GM23338 (cell line): ENCODE data around the gene ZNF385B. TPM values are rescaled to one million over a fixed set of nuclear protein-coding genes. Genes with fewer than 3 reads are reported as not detected.

ENCODE experiments used
- ATAC-seq: fragments of 200-7000 bp; cut with Tn5 transposase; 3 replicates; pipeline ENCODE4 v1.9.1; 2020
- DNase-seq: peaks from one replicate; pipeline ENCODE4 v3.0.0-alpha.2; 2015; ENCODE audit warnings: low spot score
- H2AFZ ChIP-seq: fragments of 200-600 bp; sonication (generic); 2 replicates; pipeline ENCODE4 v1.8.0; 2016; ENCODE audit warnings: antibody characterized with exemption, mild to moderate bottlenecking, moderate library complexity
- H3F3A ChIP-seq: fragments of 200-600 bp; sonication (generic); replicated peaks from 2 replicates; pipeline ENCODE4 v1.8.0; 2017; ENCODE audit warnings: antibody characterized with exemption, mixed run types, low read depth
- H3K27ac ChIP-seq: fragments of 200-600 bp; sonication (generic); 2 replicates; pipeline ENCODE4 v1.6.1; 2016; ENCODE audit warnings: low read depth
- H3K27me3 ChIP-seq: fragments of 200-600 bp; sonication (generic); 2 replicates; pipeline ENCODE4 v1.8.0; 2016; ENCODE audit warnings: mild to moderate bottlenecking, mixed run types, moderate library complexity; ENCODE audit not compliant: insufficient read depth
- H3K36me3 ChIP-seq: fragments of 200-600 bp; sonication (generic); 2 replicates; pipeline ENCODE4 v1.8.0; 2016; ENCODE audit warnings: mild to moderate bottlenecking; ENCODE audit not compliant: insufficient read depth
- H3K4me1 ChIP-seq: fragments of 200-600 bp; sonication (generic); 2 replicates; pipeline ENCODE4 v1.8.0; 2016; ENCODE audit warnings: mild to moderate bottlenecking, moderate library complexity; ENCODE audit not compliant: insufficient read depth
- H3K4me2 ChIP-seq: fragments of 200-600 bp; sonication (generic); 2 replicates; pipeline ENCODE4 v1.7.1; 2017; ENCODE audit warnings: mixed run types
- H3K4me3 ChIP-seq: fragments of 200-600 bp; sonication (generic); 2 replicates; pipeline ENCODE4 v1.6.1; 2016; ENCODE audit warnings: mixed run types
- H3K79me2 ChIP-seq: fragments of 200-600 bp; sonication (generic); replicated peaks from 2 replicates; pipeline ENCODE4 v1.8.0; 2017; ENCODE audit warnings: mild to moderate bottlenecking; ENCODE audit not compliant: insufficient read depth
- H3K9me2 ChIP-seq: fragments of 200-600 bp; sonication (generic); 2 replicates; pipeline ENCODE4 v1.8.0; 2017; ENCODE audit not compliant: insufficient read depth
- H4K20me1 ChIP-seq: fragments of 200-600 bp; sonication (generic); replicated peaks from 2 replicates; pipeline ENCODE4 v1.8.0; 2017; ENCODE audit warnings: mild to moderate bottlenecking; ENCODE audit not compliant: insufficient read depth
- H3K27ac Mint-ChIP-seq: 2 replicates; pipeline ENCODE4 v1.8.0; 2020; ENCODE audit warnings: inconsistent platforms, mild to moderate bottlenecking, moderate library complexity, mixed read lengths
- H3K27me3 Mint-ChIP-seq: 3 replicates; pipeline ENCODE4 v1.8.0; 2022; ENCODE audit warnings: low read depth, mild to moderate bottlenecking, moderate library complexity, mixed read lengths, inconsistent platforms; ENCODE audit not compliant: insufficient read depth, poor library complexity
- H3K36me3 Mint-ChIP-seq: 3 replicates; pipeline ENCODE4 v1.8.0; 2021; ENCODE audit warnings: low read depth, mild to moderate bottlenecking, inconsistent platforms, moderate library complexity, mixed read lengths
- H3K4me1 Mint-ChIP-seq: 3 replicates; pipeline ENCODE4 v1.8.0; 2020; ENCODE audit warnings: mild to moderate bottlenecking, inconsistent platforms, mixed read lengths
- H3K4me3 Mint-ChIP-seq: 3 replicates; pipeline ENCODE4 v1.8.0; 2021; ENCODE audit warnings: moderate library complexity, mild to moderate bottlenecking, inconsistent platforms, mixed read lengths
- H3K9me3 Mint-ChIP-seq: 3 replicates; pipeline ENCODE4 v1.8.0; 2020; ENCODE audit warnings: moderate library complexity, mild to moderate bottlenecking, inconsistent platforms, mixed read lengths
- CREB1 ChIP-seq: fragments of 250-450 bp; sonication (Bioruptor Pico); IDR thresholded peaks from 2 replicates; pipeline ENCODE4 v1.5.0; 2020; ENCODE audit warnings: low read depth, mild to moderate bottlenecking, moderate library complexity
- JUNB ChIP-seq: IDR thresholded peaks from one replicate; pipeline ENCODE4 v1.6.1; 2016; ENCODE audit warnings: antibody characterized with exemption; ENCODE audit not compliant: unreplicated experiment
- NANOG ChIP-seq: IDR thresholded peaks from 2 replicates; pipeline ENCODE4 v1.6.1; 2016; ENCODE audit warnings: antibody characterized with exemption, borderline replicate concordance
- POLR2AphosphoS5 ChIP-seq: IDR thresholded peaks from 2 replicates; pipeline ENCODE4 v1.6.1; 2016; ENCODE audit warnings: antibody characterized with exemption, low read depth
- REST ChIP-seq: IDR thresholded peaks from one replicate; pipeline ENCODE4 v1.6.1; 2018; ENCODE audit warnings: antibody characterized with exemption; ENCODE audit not compliant: unreplicated experiment
- STAT1 ChIP-seq: IDR thresholded peaks from one replicate; pipeline ENCODE4 v1.6.1; 2016; ENCODE audit warnings: antibody characterized with exemption; ENCODE audit not compliant: unreplicated experiment
- ZNF114 ChIP-seq: fragments of 250-450 bp; sonication (Bioruptor Pico); IDR thresholded peaks from 2 replicates; pipeline ENCODE4 v1.5.0; 2020; ENCODE audit warnings: mild to moderate bottlenecking, moderate library complexity
- polyA plus RNA-seq: library from polyadenylated mRNA; unstranded; fragments of >200 nt; fragmentation: Nextera tagmentation; extraction: Ambion mirVana; gene quantifications from 2 replicates; pipeline ENCODE4 v1.2.1, GENCODE V29; 2016
- total RNA-seq: library from RNA; depleted of rRNA; stranded (reverse); fragments of >200 nt; shearing (Covaris generic); gene quantifications from 2 replicates; pipeline ENCODE4 v1.2.3, GENCODE V29; 2014
- TF ChIP-seq, protein P1 (sequence below): fragments of 250-450 bp; sonication (Bioruptor Pico); IDR thresholded peaks from 2 replicates; pipeline ENCODE4 v1.5.0; 2020; ENCODE audit warnings: mild to moderate bottlenecking, moderate library complexity

Gene ZNF385B
- total and polyA plus RNA-seq, 2 experiments from 2014 or later, result 1.5 to 4.6 TPM

DNA sequence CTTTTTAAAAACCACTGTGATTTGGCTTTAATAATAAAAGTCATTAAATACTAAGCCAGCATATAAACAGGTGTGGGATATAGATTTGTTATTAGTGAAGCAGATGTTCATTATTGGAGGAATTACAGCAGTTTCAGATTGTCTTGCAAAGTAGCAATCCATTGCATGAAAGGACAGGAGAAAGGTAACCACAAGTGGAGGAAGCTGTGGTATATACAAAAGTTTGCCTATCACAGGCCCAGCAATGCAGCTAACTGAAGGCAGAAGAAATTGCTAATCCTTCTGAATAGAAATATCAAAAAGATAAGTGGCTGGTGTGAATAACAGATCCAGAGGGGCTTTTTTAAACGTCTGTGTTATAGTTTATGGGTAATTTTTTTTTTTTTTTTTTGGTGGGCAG lies 199.4 kb downstream of the ZNF385B start:
- TF ChIP-seq CREB1 (CRISPR knock-in tag) (no peak), NANOG (no peak), STAT1 (no peak)
- H3K4me2 ChIP-seq, result no peak overlapping the region
- H4K20me1 ChIP-seq, result no peaks in the 10 kb centered on the region
- ATAC-seq (no peak), DNase-seq (no peak)
- H3K9me2 ChIP-seq, result no peaks in the 10 kb centered on the region
- no peaks in the 10 kb centered on the region for H3K27me3 ChIP-seq
- Mint-ChIP-seq H3K36me3 (no peaks in the 10 kb centered on the region), H3K9me3 (no peaks in the 10 kb centered on the region), H3K27ac (no peak overlapping the region), H3K27me3 (no peaks in the 10 kb centered on the region), H3K4me3 (no peak overlapping the region), H3K4me1 (no peaks in the 10 kb centered on the region; the same call in 2 of the 3 replicates)
- H3K36me3 ChIP-seq, result no peaks in the 10 kb centered on the region
- H3F3A ChIP-seq, result no peaks in the 10 kb centered on the region
- H3K4me1 ChIP-seq, result no peaks in the 10 kb centered on the region
- H3K27ac ChIP-seq, result no peak overlapping the region
- H3K4me3 ChIP-seq, result no peak overlapping the region
- H2AFZ ChIP-seq, result no peak overlapping the region
- H3K79me2 ChIP-seq, result no peaks in the 10 kb centered on the region

DNA sequence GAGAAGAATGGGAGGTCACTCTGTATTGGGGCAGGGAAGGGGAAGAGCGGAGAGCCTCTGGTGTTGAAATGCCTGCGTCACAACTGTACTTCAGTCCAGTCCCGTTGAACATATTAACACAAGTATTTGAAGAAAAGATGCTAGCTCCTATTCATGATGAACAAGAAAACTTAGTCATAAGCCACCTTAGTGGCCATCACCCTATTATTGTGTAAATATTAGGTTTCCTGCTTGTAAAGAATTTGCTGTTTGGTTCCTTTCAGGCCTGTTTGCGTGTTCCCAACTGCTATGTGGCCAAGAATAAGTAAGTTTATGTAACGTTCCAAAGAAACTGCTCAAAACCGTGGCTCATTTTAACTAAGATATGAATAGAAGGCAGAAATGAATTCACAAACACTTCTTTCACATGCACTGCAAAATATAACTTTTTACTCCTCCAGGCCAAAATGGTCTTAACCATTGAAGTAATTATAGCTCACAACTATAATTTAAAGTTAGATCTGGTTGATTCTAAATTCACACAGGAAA lies 204.3 kb downstream of the ZNF385B start:
- Histone ChIP-seq H4K20me1 (no peaks in the 10 kb centered on the region), H3F3A (no peaks in the 10 kb centered on the region), H3K9me2 (no peaks in the 10 kb centered on the region), H3K4me2 (no peak overlapping the region), H2AFZ (no peak overlapping the region), H3K4me1 (no peaks in the 10 kb centered on the region), H3K36me3 (no peaks in the 10 kb centered on the region), H3K27ac (no peak overlapping the region), H3K79me2 (no peaks in the 10 kb centered on the region), H3K4me3 (no peak overlapping the region), H3K27me3 (no peaks in the 10 kb centered on the region)
- ATAC-seq (no peak), DNase-seq (no peak)
- Mint-ChIP-seq H3K27ac (no peak overlapping the region), H3K36me3 (no peaks in the 10 kb centered on the region), H3K4me3 (no peak overlapping the region), H3K27me3 (peaks cover 2% of the 10 kb centered on the region), H3K4me1 (peaks cover 4% of the 10 kb centered on the region), H3K9me3 (no peaks in the 10 kb centered on the region)
- TF ChIP-seq, protein P1, sequence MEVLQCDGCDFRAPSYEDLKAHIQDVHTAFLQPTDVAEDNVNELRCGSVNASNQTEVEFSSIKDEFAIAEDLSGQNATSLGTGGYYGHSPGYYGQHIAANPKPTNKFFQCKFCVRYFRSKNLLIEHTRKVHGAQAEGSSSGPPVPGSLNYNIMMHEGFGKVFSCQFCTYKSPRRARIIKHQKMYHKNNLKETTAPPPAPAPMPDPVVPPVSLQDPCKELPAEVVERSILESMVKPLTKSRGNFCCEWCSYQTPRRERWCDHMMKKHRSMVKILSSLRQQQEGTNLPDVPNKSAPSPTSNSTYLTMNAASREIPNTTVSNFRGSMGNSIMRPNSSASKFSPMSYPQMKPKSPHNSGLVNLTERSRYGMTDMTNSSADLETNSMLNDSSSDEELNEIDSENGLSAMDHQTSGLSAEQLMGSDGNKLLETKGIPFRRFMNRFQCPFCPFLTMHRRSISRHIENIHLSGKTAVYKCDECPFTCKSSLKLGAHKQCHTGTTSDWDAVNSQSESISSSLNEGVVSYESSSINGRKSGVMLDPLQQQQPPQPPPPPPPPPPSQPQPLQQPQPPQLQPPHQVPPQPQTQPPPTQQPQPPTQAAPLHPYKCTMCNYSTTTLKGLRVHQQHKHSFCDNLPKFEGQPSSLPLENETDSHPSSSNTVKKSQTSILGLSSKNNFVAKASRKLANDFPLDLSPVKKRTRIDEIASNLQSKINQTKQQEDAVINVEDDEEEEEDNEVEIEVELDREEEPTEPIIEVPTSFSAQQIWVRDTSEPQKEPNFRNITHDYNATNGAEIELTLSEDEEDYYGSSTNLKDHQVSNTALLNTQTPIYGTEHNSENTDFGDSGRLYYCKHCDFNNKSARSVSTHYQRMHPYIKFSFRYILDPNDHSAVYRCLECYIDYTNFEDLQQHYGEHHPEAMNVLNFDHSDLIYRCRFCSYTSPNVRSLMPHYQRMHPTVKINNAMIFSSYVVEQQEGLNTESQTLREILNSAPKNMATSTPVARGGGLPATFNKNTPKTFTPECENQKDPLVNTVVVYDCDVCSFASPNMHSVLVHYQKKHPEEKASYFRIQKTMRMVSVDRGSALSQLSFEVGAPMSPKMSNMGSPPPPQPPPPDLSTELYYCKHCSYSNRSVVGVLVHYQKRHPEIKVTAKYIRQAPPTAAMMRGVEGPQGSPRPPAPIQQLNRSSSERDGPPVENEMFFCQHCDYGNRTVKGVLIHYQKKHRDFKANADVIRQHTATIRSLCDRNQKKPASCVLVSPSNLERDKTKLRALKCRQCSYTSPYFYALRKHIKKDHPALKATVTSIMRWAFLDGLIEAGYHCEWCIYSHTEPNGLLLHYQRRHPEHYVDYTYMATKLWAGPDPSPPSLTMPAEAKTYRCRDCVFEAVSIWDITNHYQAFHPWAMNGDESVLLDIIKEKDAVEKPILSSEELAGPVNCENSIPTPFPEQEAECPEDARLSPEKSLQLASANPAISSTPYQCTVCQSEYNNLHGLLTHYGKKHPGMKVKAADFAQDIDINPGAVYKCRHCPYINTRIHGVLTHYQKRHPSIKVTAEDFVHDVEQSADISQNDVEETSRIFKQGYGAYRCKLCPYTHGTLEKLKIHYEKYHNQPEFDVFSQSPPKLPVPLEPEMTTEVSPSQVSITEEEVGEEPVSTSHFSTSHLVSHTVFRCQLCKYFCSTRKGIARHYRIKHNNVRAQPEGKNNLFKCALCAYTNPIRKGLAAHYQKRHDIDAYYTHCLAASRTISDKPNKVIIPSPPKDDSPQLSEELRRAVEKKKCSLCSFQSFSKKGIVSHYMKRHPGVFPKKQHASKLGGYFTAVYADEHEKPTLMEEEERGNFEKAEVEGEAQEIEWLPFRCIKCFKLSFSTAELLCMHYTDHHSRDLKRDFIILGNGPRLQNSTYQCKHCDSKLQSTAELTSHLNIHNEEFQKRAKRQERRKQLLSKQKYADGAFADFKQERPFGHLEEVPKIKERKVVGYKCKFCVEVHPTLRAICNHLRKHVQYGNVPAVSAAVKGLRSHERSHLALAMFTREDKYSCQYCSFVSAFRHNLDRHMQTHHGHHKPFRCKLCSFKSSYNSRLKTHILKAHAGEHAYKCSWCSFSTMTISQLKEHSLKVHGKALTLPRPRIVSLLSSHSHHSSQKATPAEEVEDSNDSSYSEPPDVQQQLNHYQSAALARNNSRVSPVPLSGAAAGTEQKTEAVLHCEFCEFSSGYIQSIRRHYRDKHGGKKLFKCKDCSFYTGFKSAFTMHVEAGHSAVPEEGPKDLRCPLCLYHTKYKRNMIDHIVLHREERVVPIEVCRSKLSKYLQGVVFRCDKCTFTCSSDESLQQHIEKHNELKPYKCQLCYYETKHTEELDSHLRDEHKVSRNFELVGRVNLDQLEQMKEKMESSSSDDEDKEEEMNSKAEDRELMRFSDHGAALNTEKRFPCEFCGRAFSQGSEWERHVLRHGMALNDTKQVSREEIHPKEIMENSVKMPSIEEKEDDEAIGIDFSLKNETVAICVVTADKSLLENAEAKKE, result no peak
- no peak for TF ChIP-seq REST
- no peak for TF ChIP-seq JUNB
- TF ChIP-seq STAT1, result no peak
- TF ChIP-seq ZNF114, result no peak
- no peak for TF ChIP-seq POLR2AphosphoS5
